SK-N-SH (cell line): ENCODE measurements around the gene SLF2. TPM values are rescaled to one million over a fixed set of nuclear protein-coding genes. Genes with fewer than 3 reads are reported as not detected.

Experiments
- CTCF ChIA-PET: fragments of 300-600, 350-600 bp; formaldehyde crosslinking; extraction: SDS; loops from one replicate; lab custom pipeline; 2021; lab: Yijun Ruan, JAX
- POLR2A ChIA-PET: fragments of 350-600 bp; sonication (Branson Sonifier 250); formaldehyde crosslinking; extraction: SDS; loops from one replicate; lab custom pipeline; 2020; ENCODE audit warnings: antibody characterized with exemption, inconsistent platforms; lab: Yijun Ruan, JAX
- DNase-seq: peaks from one replicate; pipeline ENCODE4 v3.0.0; 2012
- H2AFZ ChIP-seq: fragments of 200-600 bp; sonication (generic); 2 replicates; pipeline ENCODE4 v1.8.1; 2016; ENCODE audit warnings: antibody characterized with exemption, mild to moderate bottlenecking, low read depth
- H3F3A ChIP-seq: fragments of 200-600 bp; sonication (generic); replicated peaks from 2 replicates; pipeline ENCODE3; 2016; ENCODE audit warnings: antibody characterized with exemption, mild to moderate bottlenecking; ENCODE audit not compliant: insufficient read depth
- H3K27ac ChIP-seq, 2 experiments: fragments of 200-500 bp in 1 of 2; fragments of 200-600 bp in 1 of 2; sonication (Bioruptor generic) in 1 of 2; sonication (generic), shearing (Covaris generic) in 1 of 2; 2 replicates each; pipeline versions ENCODE4 v1.5.1 to v1.6.1; 2014 to 2016; ENCODE audit warnings: low read depth in 2 of 2, inconsistent platforms in 1 of 2, low read length in 1 of 2, mild to moderate bottlenecking in 1 of 2, mixed read lengths in 1 of 2
- H3K27me3 ChIP-seq: fragments of 200-600 bp; sonication (generic), shearing (Covaris generic); 2 replicates; pipeline ENCODE4 v1.6.1; 2016; ENCODE audit warnings: mixed run types; ENCODE audit not compliant: insufficient read depth
- H3K36me3 ChIP-seq, 2 experiments: fragments of 200-500 bp in 1 of 2; fragments of 200-600 bp in 1 of 2; sonication (Bioruptor generic) in 1 of 2; sonication (generic) in 1 of 2; replicated peaks in 1 of 2; 2 replicates each; pipeline versions ENCODE3 to v1.5.1; 2014 to 2016; ENCODE audit warnings: low read length in 1 of 2, mild to moderate bottlenecking in 1 of 2; ENCODE audit not compliant: insufficient read depth in 2 of 2, control insufficient read depth in 1 of 2
- H3K4me1 ChIP-seq, 2 experiments: fragments of 200-500 bp in 1 of 2; fragments of 200-600 bp in 1 of 2; sonication (Bioruptor generic) in 1 of 2; sonication (generic), shearing (Covaris generic) in 1 of 2; 2 replicates each; pipeline versions ENCODE4 v1.5.1 to v1.6.1; 2014 to 2016; ENCODE audit warnings: low read depth in 1 of 2, low read length in 1 of 2, mixed run types in 1 of 2; ENCODE audit not compliant: insufficient read depth in 2 of 2, control insufficient read depth in 1 of 2
- H3K4me2 ChIP-seq: fragments of 200-600 bp; sonication (generic), shearing (Covaris generic); 2 replicates; pipeline ENCODE4 v1.6.1; 2017; ENCODE audit warnings: mixed run types
- H3K4me3 ChIP-seq, 2 experiments: fragments of 200-500 bp in 1 of 2; fragments of 200-600 bp in 1 of 2; sonication (Bioruptor generic) in 1 of 2; sonication (generic), shearing (Covaris generic) in 1 of 2; 2 replicates each; pipeline versions ENCODE4 v1.5.1 to v1.8.1; 2014 to 2016; ENCODE audit warnings: low read depth in 2 of 2, inconsistent platforms in 1 of 2, low read length in 1 of 2, mild to moderate bottlenecking in 1 of 2, mixed read lengths in 1 of 2, moderate library complexity in 1 of 2
- H3K79me2 ChIP-seq: fragments of 200-600 bp; sonication (generic); 2 replicates; pipeline ENCODE4 v1.8.1; 2017; ENCODE audit warnings: mild to moderate bottlenecking; ENCODE audit not compliant: insufficient read depth
- H3K9ac ChIP-seq: fragments of 200-600 bp; sonication (generic); 2 replicates; pipeline ENCODE4 v1.6.1; 2017; ENCODE audit warnings: mixed run types
- H3K9me2 ChIP-seq: fragments of 200-600 bp; sonication (generic); 2 replicates; pipeline ENCODE4 v1.6.1; 2017; ENCODE audit warnings: mixed run types
- H3K9me3 ChIP-seq: fragments of 200-600 bp; sonication (generic); 2 replicates; pipeline ENCODE4 v1.6.1; 2017; ENCODE audit warnings: mixed run types, mild to moderate bottlenecking, moderate library complexity
- H4K20me1 ChIP-seq: fragments of 200-600 bp; sonication (generic); 2 replicates; pipeline ENCODE4 v1.6.1; 2017; ENCODE audit warnings: mild to moderate bottlenecking, mixed run types; ENCODE audit not compliant: insufficient read depth
- CHD2 ChIP-seq: fragments of 150-350 bp; IDR thresholded peaks from 2 replicates; pipeline ENCODE4 v1.6.1; 2018; ENCODE audit warnings: low read length; ENCODE audit not compliant: partially characterized antibody
- CTCF ChIP-seq: fragments of 200-600 bp; sonication (generic); IDR thresholded peaks from 2 replicates; pipeline ENCODE4 v1.6.1; 2017; ENCODE audit warnings: antibody characterized with exemption, mild to moderate bottlenecking, moderate library complexity
- EP300 ChIP-seq, 2 experiments: IDR thresholded peaks; 2 replicates each; pipeline versions ENCODE4 v1.4.0 to v1.6.1; 2012; ENCODE audit warnings: borderline replicate concordance in 1 of 2, low read depth in 1 of 2, low read length in 1 of 2
- EZH2phosphoT487 ChIP-seq: fragments of 200-600 bp; sonication (generic); IDR thresholded peaks from 2 replicates; pipeline ENCODE4 v1.6.1; 2017; ENCODE audit warnings: low read depth, mixed run types, mild to moderate bottlenecking, antibody characterized with exemption, moderate library complexity, borderline replicate concordance
- FOXJ3 ChIP-seq: sonication (generic); formaldehyde crosslinking; IDR thresholded peaks from 2 replicates; pipeline ENCODE4 v1.5.1; 2020; ENCODE audit warnings: mild to moderate bottlenecking, missing genetic modification reagents
- FOXM1 ChIP-seq: IDR thresholded peaks from 2 replicates; pipeline ENCODE4 v1.4.0; 2012; ENCODE audit warnings: low read depth, mild to moderate bottlenecking
- IRF3 ChIP-seq: fragments of 150-350 bp; IDR thresholded peaks from 2 replicates; pipeline ENCODE4 v1.6.1; 2016; ENCODE audit warnings: mild to moderate bottlenecking, low read depth, low read length
- JUND ChIP-seq: IDR thresholded peaks from 2 replicates; pipeline ENCODE4 v1.4.0; 2012
- MAX ChIP-seq: IDR thresholded peaks from 2 replicates; pipeline ENCODE4 v1.4.0; 2012; ENCODE audit warnings: low read depth
- MEF2A ChIP-seq: IDR thresholded peaks from 2 replicates; pipeline ENCODE4 v1.4.0; 2012; ENCODE audit warnings: low read depth, borderline replicate concordance
- MXI1 ChIP-seq: IDR thresholded peaks from 2 replicates; pipeline ENCODE4 v1.6.1; 2012; ENCODE audit warnings: mild to moderate bottlenecking, low read depth, low read length, improper control_type of control experiment
- NFIC ChIP-seq: IDR thresholded peaks from 2 replicates; pipeline ENCODE4 v1.4.0; 2012; ENCODE audit warnings: borderline replicate concordance
- POLR2AphosphoS5 ChIP-seq: IDR thresholded peaks from 2 replicates; pipeline ENCODE4 v1.6.1; 2012; ENCODE audit warnings: low read depth, low read length
- RAD21 ChIP-seq: IDR thresholded peaks from 2 replicates; pipeline ENCODE4 v1.6.1; 2012; ENCODE audit warnings: mild to moderate bottlenecking, low read length
- REST ChIP-seq: IDR thresholded peaks from 2 replicates; pipeline ENCODE4 v1.6.1; 2012; ENCODE audit warnings: mild to moderate bottlenecking, low read depth, low read length, moderate library complexity
- RXRA ChIP-seq: IDR thresholded peaks from 2 replicates; pipeline ENCODE4 v1.4.0; 2012; ENCODE audit warnings: low read depth, mild to moderate bottlenecking, borderline replicate concordance
- SIN3A ChIP-seq: IDR thresholded peaks from 2 replicates; pipeline ENCODE4 v1.6.1; 2012; ENCODE audit warnings: low read depth, mild to moderate bottlenecking, low read length, moderate library complexity, borderline replicate concordance
- TAF1 ChIP-seq: IDR thresholded peaks from 2 replicates; pipeline ENCODE4 v1.6.1; 2012; ENCODE audit warnings: low read depth, mild to moderate bottlenecking, low read length, moderate library complexity, borderline replicate concordance
- USF1 ChIP-seq: IDR thresholded peaks from 2 replicates; pipeline ENCODE4 v1.4.0; 2012; ENCODE audit warnings: low read depth, borderline replicate concordance
- USF2 ChIP-seq: fragments of 150-350 bp; IDR thresholded peaks from 2 replicates; pipeline ENCODE4 v1.6.1; 2017; ENCODE audit warnings: antibody characterized with exemption, low read length, low read depth, borderline replicate concordance
- WGBS: methylation state at CpG from one replicate; pipeline ENCODE4 v1.1.6; 2017; ENCODE audit warnings: low lambda C conversion rate; 5-methylcytosine and 5-hydroxymethylcytosine counted together
- polyA plus RNA-seq, 3 experiments: library from polyadenylated mRNA; depleted of rRNA; stranded (reverse); fragments of >200 nt; gene quantifications; 2 replicates each; pipeline ENCODE4 v1.2.3, GENCODE V29; 2012

The SLF2 gene
- polyA plus RNA-seq, 1 of the 3 experiments (the other 2 are of a cell fraction), result 6.3 TPM

GRCh38 chr10:100890141-100890672 is 22.6 kb upstream of the SLF2 start:
- H3K27me3 ChIP-seq, result no peaks in the 10 kb centered on the region
- WGBS, result 80% methylated on average over 6 of the region's 6 CpGs
- no peaks in the 10 kb centered on the region for H4K20me1 ChIP-seq
- H3K27ac ChIP-seq, result peak overlapping the region; percentile 56 to 85; a peak in 3 of 4 replicates
- peak overlapping the region; percentile 57 for H3K4me2 ChIP-seq
- no peak for TF ChIP-seq REST
- no peak for TF ChIP-seq MXI1
- TF ChIP-seq IRF3, result no peak
- no peak for TF ChIP-seq CHD2
- TF ChIP-seq FOXM1, result no peak
- no peak for TF ChIP-seq USF1
- no peak for TF ChIP-seq NFIC
- no peak for TF ChIP-seq MAX
- no peak for TF ChIP-seq TAF1
- TF ChIP-seq EZH2phosphoT487, result no peak
- TF ChIP-seq RXRA, result no peak
- no peak for TF ChIP-seq RAD21
- TF ChIP-seq JUND, result no peak
- no peak for TF ChIP-seq MEF2A
- TF ChIP-seq CTCF, result no peak
- no peak for TF ChIP-seq POLR2AphosphoS5
- TF ChIP-seq SIN3A, result no peak
- TF ChIP-seq USF2, result no peak
- TF ChIP-seq EP300 (IDR thresholded peaks at IDR 0.05; ENCODE audit: borderline replicate concordance in 1 of 2, low read depth in 1 of 2, low read length in 1 of 2), result no peak
- TF ChIP-seq FOXJ3 (CRISPR knock-in tag), result no peak
- TF ChIP-seq, all 33 proteins: peak for 0
- POLR2A ChIA-PET, result no interaction called here
- H3K36me3 ChIP-seq, result no peaks in the 10 kb centered on the region
- H3K4me1 ChIP-seq, result peaks cover 0 to 11% of the 10 kb centered on the region in 2 experiments; a peak in 3 of 4 replicates
- H3K4me3 ChIP-seq, result no peak overlapping the region
- peaks cover 13% of the 10 kb centered on the region for H3F3A ChIP-seq
- H2AFZ ChIP-seq, result peak overlapping the region; percentile 14; the same call in 1 of the 2 replicates
- peak overlapping the region; percentile 18; the same call in 1 of the 2 replicates for H3K9ac ChIP-seq
- no peaks in the 10 kb centered on the region for H3K9me3 ChIP-seq
- H3K9me2 ChIP-seq, result no peaks in the 10 kb centered on the region
- H3K79me2 ChIP-seq, result no peaks in the 10 kb centered on the region
- CTCF ChIA-PET, result interaction anchor here (0.9 to 1.0 kb wide), 2 partner anchors 327 to 328 kb away, joined by 3 read pairs; no protein-coding TSS in a partner anchor
- no peak for DNase-seq
